ENCODE data around the gene AIFM2. TPM values are rescaled to one million over a fixed set of nuclear protein-coding genes. Genes with fewer than 3 reads are reported as not detected.

Gene AIFM2
- polyA plus RNA-seq, 1 of the 3 experiments (the other 2 are of a cell fraction), result 9.5 TPM

DNA sequence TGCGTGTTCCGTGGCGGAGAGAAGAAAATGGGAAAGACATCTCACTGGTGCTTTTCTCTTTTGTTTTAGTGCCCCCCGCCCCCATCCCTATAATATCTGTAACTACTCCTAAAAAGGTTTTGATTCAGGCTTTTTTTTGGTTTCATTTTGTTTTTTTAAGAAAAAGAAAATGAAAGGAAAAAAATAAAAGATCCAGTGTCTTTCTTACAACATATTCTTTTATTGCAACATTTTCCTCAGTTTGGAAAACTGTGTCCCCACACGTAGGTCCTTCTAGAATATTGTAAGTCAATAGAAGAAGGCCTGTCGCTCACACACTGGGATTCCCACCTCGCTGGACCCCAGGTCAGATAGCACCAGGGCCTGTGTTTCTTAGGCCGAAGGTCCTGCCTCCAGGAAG is 20.6 kb downstream of the AIFM2 start:
- Histone ChIP-seq H3K9me3 (no peaks in the 10 kb centered on the region), H3K36me3 (replicated peaks in 1 of 2; ENCODE audit: control insufficient read depth in 1 of 2, insufficient read depth in 2 of 2, low read length in 1 of 2) (peaks cover 10 to 47% of the 10 kb centered on the region in 2 experiments), H3K27me3 (ENCODE audit: insufficient read depth) (no peaks in the 10 kb centered on the region), H3F3A (replicated peaks; ENCODE audit: insufficient read depth) (no peaks in the 10 kb centered on the region), H3K27ac (ENCODE audit: low read depth in 2 of 2, low read length in 1 of 2) (no peak overlapping the region), H3K9ac (no peak overlapping the region), H3K4me1 (ENCODE audit: control insufficient read depth in 1 of 2, insufficient read depth in 2 of 2, low read depth in 1 of 2, low read length in 1 of 2) (no peaks in the 10 kb centered on the region; a peak in 1 of 4 replicates), H3K79me2 (ENCODE audit: insufficient read depth) (no peaks in the 10 kb centered on the region), H2AFZ (ENCODE audit: low read depth) (no peak overlapping the region), H4K20me1 (ENCODE audit: insufficient read depth) (no peaks in the 10 kb centered on the region), H3K4me3 (ENCODE audit: low read depth in 2 of 2, low read length in 1 of 2) (no peak overlapping the region), H3K4me2 (no peak overlapping the region), H3K9me2 (no peaks in the 10 kb centered on the region)
- ChIA-PET CTCF (interaction anchor here (9.2 kb wide), 1 partner anchor 31 kb away, joined by 157 read pairs; the partner anchor contains the start of gene TYSND1), POLR2A (no interaction called here)
- WGBS (ENCODE audit: low lambda C conversion rate), result 97% methylated on average over 8 of the region's 8 CpGs
- TF ChIP-seq SMC3 (IDR thresholded peaks at IDR 0.05; ENCODE audit: low read depth, low read length) (no peak), GABPA (IDR thresholded peaks at IDR 0.05; ENCODE audit: low read depth) (no peak), TEAD4 (IDR thresholded peaks at IDR 0.05; ENCODE audit: borderline replicate concordance, insufficient read depth) (no peak), RFX5 (IDR thresholded peaks at IDR 0.05; ENCODE audit: low read length) (no peak), TAF1 (IDR thresholded peaks at IDR 0.05; ENCODE audit: borderline replicate concordance, low read depth, low read length) (no peak), RXRA (IDR thresholded peaks at IDR 0.05; ENCODE audit: borderline replicate concordance, low read depth) (no peak), ELF1 (IDR thresholded peaks at IDR 0.05) (no peak), EZH2phosphoT487 (IDR thresholded peaks at IDR 0.05; ENCODE audit: borderline replicate concordance, low read depth) (no peak), GATA2 (CRISPR knock-in tag; IDR thresholded peaks at IDR 0.05) (no peak), MXI1 (IDR thresholded peaks at IDR 0.05; ENCODE audit: low read depth, low read length) (no peak), RCOR1 (IDR thresholded peaks at IDR 0.05; ENCODE audit: low read length) (no peak), NRF1 (IDR thresholded peaks at IDR 0.05; ENCODE audit: low read depth, low read length) (no peak), FOXM1 (IDR thresholded peaks at IDR 0.05; ENCODE audit: low read depth) (no peak), MAX (IDR thresholded peaks at IDR 0.05; ENCODE audit: low read depth) (no peak), MEF2A (IDR thresholded peaks at IDR 0.05; ENCODE audit: borderline replicate concordance, low read depth) (no peak), RAD21 (IDR thresholded peaks at IDR 0.05; ENCODE audit: low read length) (no peak)
- TF ChIP-seq, protein P1, sequence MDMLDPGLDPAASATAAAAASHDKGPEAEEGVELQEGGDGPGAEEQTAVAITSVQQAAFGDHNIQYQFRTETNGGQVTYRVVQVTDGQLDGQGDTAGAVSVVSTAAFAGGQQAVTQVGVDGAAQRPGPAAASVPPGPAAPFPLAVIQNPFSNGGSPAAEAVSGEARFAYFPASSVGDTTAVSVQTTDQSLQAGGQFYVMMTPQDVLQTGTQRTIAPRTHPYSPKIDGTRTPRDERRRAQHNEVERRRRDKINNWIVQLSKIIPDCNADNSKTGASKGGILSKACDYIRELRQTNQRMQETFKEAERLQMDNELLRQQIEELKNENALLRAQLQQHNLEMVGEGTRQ (IDR thresholded peaks at IDR 0.05; ENCODE audit: borderline replicate concordance, low read depth, low read length), result no peak
- TF ChIP-seq, protein P2, sequence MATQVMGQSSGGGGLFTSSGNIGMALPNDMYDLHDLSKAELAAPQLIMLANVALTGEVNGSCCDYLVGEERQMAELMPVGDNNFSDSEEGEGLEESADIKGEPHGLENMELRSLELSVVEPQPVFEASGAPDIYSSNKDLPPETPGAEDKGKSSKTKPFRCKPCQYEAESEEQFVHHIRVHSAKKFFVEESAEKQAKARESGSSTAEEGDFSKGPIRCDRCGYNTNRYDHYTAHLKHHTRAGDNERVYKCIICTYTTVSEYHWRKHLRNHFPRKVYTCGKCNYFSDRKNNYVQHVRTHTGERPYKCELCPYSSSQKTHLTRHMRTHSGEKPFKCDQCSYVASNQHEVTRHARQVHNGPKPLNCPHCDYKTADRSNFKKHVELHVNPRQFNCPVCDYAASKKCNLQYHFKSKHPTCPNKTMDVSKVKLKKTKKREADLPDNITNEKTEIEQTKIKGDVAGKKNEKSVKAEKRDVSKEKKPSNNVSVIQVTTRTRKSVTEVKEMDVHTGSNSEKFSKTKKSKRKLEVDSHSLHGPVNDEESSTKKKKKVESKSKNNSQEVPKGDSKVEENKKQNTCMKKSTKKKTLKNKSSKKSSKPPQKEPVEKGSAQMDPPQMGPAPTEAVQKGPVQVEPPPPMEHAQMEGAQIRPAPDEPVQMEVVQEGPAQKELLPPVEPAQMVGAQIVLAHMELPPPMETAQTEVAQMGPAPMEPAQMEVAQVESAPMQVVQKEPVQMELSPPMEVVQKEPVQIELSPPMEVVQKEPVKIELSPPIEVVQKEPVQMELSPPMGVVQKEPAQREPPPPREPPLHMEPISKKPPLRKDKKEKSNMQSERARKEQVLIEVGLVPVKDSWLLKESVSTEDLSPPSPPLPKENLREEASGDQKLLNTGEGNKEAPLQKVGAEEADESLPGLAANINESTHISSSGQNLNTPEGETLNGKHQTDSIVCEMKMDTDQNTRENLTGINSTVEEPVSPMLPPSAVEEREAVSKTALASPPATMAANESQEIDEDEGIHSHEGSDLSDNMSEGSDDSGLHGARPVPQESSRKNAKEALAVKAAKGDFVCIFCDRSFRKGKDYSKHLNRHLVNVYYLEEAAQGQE (IDR thresholded peaks at IDR 0.05; ENCODE audit: low read depth, low read length), result no peak
- TF ChIP-seq, protein P3, sequence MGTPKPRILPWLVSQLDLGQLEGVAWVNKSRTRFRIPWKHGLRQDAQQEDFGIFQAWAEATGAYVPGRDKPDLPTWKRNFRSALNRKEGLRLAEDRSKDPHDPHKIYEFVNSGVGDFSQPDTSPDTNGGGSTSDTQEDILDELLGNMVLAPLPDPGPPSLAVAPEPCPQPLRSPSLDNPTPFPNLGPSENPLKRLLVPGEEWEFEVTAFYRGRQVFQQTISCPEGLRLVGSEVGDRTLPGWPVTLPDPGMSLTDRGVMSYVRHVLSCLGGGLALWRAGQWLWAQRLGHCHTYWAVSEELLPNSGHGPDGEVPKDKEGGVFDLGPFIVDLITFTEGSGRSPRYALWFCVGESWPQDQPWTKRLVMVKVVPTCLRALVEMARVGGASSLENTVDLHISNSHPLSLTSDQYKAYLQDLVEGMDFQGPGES (IDR thresholded peaks at IDR 0.05; ENCODE audit: low read depth, low read length), result no peak
- DNase-seq, result no peak
